Transverse colon (tissue), 4 donors: ENCODE data around the gene STK32A.

Source experiments
- CTCF ChIP-seq, 5 experiments: fragments of 200-600 bp in 3 of 5; fragments of 450-650 bp in 2 of 5; sonication (generic) in 3 of 5; IDR thresholded peaks; 1 replicate in 2 of 5; 2 replicates in 3 of 5; pipeline ENCODE4 v1.5.1; 2016 to 2017; ENCODE audit warnings: antibody characterized with exemption in 5 of 5, inconsistent platforms in 3 of 5, mild to moderate bottlenecking in 2 of 5, moderate library complexity in 1 of 5
- EP300 ChIP-seq: sonication (generic); formaldehyde crosslinking; IDR thresholded peaks from one replicate; pipeline ENCODE4 v1.6.1; 2017; ENCODE audit warnings: antibody characterized with exemption, low read depth
- POLR2A ChIP-seq: fragments of 450-650 bp; IDR thresholded peaks from one replicate; pipeline ENCODE4 v1.6.1; 2016; ENCODE audit warnings: antibody characterized with exemption, mild to moderate bottlenecking, moderate library complexity
- POLR2AphosphoS5 ChIP-seq, 3 donors: sonication (generic); formaldehyde crosslinking; IDR thresholded peaks; one replicate each; pipeline ENCODE4 v1.6.1; 2016; ENCODE audit warnings: antibody characterized with exemption in 3 of 3

GRCh38 chr5:147390654-147391225 lies 155.9 kb downstream of the STK32A start:
- no peak for TF ChIP-seq CTCF (IDR thresholded peaks at IDR 0.05)
- TF ChIP-seq POLR2AphosphoS5 (IDR thresholded peaks at IDR 0.05) = no peak
- no peak for TF ChIP-seq POLR2A
- no peak for TF ChIP-seq EP300
